NT2/D1 (cell line): ENCODE data around the gene PARN.

Experiments used
- SUZ12 ChIP-seq: IDR thresholded peaks from 2 replicates; pipeline ENCODE4 v1.6.1; 2011; ENCODE audit not compliant: insufficient read length, insufficient read depth; ENCODE audit errors: extremely low read depth
- YY1 ChIP-seq: IDR thresholded peaks from 2 replicates; pipeline ENCODE4 v1.6.1; 2011; ENCODE audit not compliant: insufficient read length, insufficient read depth

- TF ChIP-seq YY1 (no peak), SUZ12 (no peak)
These were observed 164.3 kb downstream of the PARN start for GRCh38 chr16:14465799-14466198.
